AG04450 (cell line): ENCODE results near the gene NTM. TPM values are rescaled to one million over a fixed set of nuclear protein-coding genes. Genes with fewer than 3 reads are reported as not detected.

Experiments used
- CTCF ChIA-PET: fragments of 300-600, 350-600 bp; formaldehyde crosslinking; extraction: SDS; loops from one replicate; lab custom pipeline; 2022; ENCODE audit warnings: antibody characterized with exemption, inconsistent platforms; lab: Charles Lee
- POLR2A ChIA-PET: fragments of 350-600 bp; formaldehyde crosslinking; extraction: SDS; loops from one replicate; lab custom pipeline; 2021; ENCODE audit warnings: antibody characterized with exemption, inconsistent platforms; lab: Yijun Ruan, JAX
- DNase-seq: peaks from one replicate; pipeline ENCODE4 v3.0.0-alpha.2; 2011; ENCODE audit warnings: low read depth, low spot score
- H3K27ac ChIP-seq: one replicate; pipeline ENCODE4 v1.5.1; 2012; ENCODE audit warnings: low read depth, low read length, control low read depth
- H3K27me3 ChIP-seq: one replicate; pipeline ENCODE4 v1.6.0; 2012; ENCODE audit warnings: low read length; ENCODE audit not compliant: control insufficient read depth, insufficient read depth
- H3K4me3 ChIP-seq: 2 replicates; pipeline ENCODE4 v1.5.1; 2011; ENCODE audit warnings: mild to moderate bottlenecking, low read depth, low read length, control low read depth
- H3K9me3 ChIP-seq: 2 replicates; pipeline ENCODE4 v1.5.1; 2012; ENCODE audit warnings: low read length; ENCODE audit not compliant: control insufficient read depth, insufficient read depth
- polyA plus RNA-seq: library from polyadenylated mRNA; depleted of rRNA; stranded (reverse); fragments of >200 nt; gene quantifications from 2 replicates; pipeline ENCODE4 v1.2.3, GENCODE V29; 2011
- TF ChIP-seq, protein P1 (sequence below): IDR thresholded peaks from 2 replicates; pipeline ENCODE4 v1.5.1; 2011; ENCODE audit warnings: low read depth, low read length, control low read depth, inconsistent platforms

NTM gene
- polyA plus RNA-seq, 1 experiment, result 26.9 TPM

DNA sequence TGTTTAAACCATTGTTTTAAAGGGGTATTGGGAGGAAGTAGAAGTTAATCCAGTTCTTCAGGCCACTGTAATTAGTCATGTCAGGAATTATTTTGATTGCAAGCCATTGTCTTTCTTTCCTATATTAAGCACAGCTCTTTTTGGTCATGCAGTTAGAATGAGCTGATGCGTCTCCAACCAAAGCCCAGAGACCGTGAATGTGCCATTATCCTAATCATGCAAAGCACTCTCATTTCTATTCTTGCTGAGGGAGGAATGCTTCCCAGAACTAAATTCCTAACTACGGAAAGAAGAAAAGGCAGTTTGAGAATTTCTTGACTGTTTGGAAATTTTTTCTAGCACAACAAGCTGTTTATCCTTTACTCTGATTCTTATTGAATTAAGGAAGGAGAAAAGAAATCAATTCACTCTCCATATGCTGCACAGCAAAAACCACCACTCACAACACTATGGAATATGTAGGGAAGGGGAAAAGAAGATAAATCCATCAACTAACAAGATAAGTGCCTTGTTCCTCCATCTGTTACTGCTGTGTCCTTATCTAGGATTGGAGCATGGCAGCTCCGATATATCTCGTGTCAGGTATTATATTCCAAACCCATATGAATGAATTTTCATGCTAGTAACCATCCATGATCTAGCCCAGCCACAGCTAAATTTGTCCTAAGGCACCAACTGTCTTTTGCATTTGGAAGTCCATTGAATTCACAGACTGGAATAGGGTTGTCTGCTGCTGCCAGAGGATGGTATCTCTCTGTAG, 70.8 kb downstream of the NTM start:
- no peak for DNase-seq
- no peaks in the 10 kb centered on the region for H3K9me3 ChIP-seq
- no peak overlapping the region for H3K27ac ChIP-seq
- POLR2A ChIA-PET, result no interaction called here
- no peaks in the 10 kb centered on the region for H3K27me3 ChIP-seq
- CTCF ChIA-PET, result interaction anchor here (0.6 kb wide), 1 partner anchor 782 kb away, joined by 4 read pairs; no protein-coding TSS in a partner anchor
- H3K4me3 ChIP-seq, result no peak overlapping the region
- TF ChIP-seq, protein P1, sequence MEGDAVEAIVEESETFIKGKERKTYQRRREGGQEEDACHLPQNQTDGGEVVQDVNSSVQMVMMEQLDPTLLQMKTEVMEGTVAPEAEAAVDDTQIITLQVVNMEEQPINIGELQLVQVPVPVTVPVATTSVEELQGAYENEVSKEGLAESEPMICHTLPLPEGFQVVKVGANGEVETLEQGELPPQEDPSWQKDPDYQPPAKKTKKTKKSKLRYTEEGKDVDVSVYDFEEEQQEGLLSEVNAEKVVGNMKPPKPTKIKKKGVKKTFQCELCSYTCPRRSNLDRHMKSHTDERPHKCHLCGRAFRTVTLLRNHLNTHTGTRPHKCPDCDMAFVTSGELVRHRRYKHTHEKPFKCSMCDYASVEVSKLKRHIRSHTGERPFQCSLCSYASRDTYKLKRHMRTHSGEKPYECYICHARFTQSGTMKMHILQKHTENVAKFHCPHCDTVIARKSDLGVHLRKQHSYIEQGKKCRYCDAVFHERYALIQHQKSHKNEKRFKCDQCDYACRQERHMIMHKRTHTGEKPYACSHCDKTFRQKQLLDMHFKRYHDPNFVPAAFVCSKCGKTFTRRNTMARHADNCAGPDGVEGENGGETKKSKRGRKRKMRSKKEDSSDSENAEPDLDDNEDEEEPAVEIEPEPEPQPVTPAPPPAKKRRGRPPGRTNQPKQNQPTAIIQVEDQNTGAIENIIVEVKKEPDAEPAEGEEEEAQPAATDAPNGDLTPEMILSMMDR, result no peak

DNA sequence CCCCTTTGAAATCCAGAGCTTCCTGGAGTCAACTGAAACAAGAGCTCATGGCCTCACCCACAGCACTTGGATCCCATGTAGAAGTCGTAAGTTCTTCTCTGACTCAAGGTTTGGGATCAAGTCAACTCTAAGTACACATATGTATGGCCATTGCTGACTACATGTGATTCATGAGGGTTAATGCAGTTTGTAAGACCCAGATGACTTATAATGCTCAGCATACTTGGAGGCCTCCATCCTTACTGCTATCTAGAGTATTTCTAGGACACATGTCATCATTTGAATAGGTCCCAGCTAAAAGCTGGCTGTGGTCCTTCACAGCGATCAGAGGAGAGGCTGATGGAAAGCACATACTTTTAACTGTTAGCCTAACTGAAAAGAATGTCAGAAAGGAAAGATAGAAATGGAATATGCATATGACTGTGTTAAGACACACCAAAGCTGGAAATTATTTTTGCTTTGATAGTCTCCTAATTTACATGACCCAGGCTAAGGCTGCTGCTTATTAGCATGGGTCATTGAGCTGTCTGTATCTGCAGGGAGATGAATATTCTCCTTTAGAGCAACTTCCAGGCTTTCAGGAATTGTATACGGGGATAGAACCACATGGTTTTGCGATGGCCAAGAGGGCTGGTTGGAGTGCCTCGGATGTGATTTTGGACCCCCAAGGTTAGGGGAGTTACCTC, 76.3 kb downstream of the NTM start:
- CTCF ChIA-PET, result no interaction called here
- DNase-seq, result no peak
- Histone ChIP-seq H3K27ac (no peak overlapping the region), H3K4me3 (no peak overlapping the region), H3K9me3 (no peaks in the 10 kb centered on the region), H3K27me3 (no peaks in the 10 kb centered on the region)
- TF ChIP-seq, protein P1, result no peak
- POLR2A ChIA-PET, result no interaction called here

DNA sequence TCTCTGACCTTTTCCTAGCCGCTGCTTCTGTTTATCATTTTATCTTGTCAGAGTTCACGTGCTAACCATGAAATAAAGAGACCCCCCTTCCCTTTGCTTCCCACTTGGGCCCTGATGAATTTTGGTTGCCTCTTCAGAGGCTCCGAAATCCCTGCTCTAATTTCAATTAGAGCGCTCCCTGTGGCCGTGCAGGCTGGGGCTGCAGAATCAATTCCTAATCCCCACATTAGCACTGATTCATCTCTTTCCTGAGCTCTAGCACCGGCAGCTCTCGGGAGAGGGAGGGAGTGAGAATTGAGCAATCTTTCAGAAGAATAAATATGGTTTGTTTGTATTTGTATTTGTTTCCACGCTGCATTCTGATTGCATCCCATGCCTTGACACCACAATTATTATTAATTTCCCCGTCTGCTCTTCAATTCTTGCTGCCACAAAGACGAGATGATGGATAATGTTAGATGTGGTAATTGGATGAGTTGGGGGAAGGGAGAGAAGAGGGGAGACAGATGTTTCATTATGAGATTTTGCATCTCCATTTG, 76.9 kb downstream of the NTM start:
- TF ChIP-seq, protein P1, result no peak
- CTCF ChIA-PET, result no interaction called here
- DNase-seq, result no peak
- Histone ChIP-seq H3K27me3 (no peaks in the 10 kb centered on the region), H3K27ac (no peak overlapping the region), H3K9me3 (no peaks in the 10 kb centered on the region), H3K4me3 (no peak overlapping the region)
- POLR2A ChIA-PET, result no interaction called here

DNA sequence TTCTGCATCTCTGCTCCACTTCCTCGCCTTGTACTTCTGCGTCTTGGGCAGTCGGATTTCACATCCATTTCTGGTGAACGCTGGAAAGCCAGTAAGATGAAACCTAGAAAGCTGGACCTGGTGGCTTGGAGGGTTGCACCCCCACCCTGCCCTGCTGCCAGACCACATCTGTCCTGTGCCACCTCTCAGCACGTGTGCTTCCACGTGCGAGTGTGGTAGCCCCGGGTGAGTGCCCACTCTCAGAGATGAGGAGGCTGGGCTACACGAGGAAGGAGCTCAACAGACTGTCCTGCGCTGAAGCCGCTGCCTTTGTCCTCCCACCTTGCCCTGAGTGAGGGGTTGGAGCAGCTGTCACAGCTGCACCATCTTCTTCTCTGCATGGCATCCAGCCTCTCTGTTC, 77.5 kb downstream of the NTM start:
- POLR2A ChIA-PET, result no interaction called here
- H3K4me3 ChIP-seq, result no peak overlapping the region

More for the DNA sequence above, 77.5 kb downstream of the NTM start:
- no peak for DNase-seq
- no peaks in the 10 kb centered on the region for H3K9me3 ChIP-seq
- CTCF ChIA-PET, result no interaction called here
- H3K27me3 ChIP-seq, result no peaks in the 10 kb centered on the region
- TF ChIP-seq, protein P1, result no peak
- H3K27ac ChIP-seq, result no peak overlapping the region
